PC-3 (cell line): Measurements from ENCODE around the gene CPO.

Experiments used
- EZH2 ChIP-seq: fragments of 300-600 bp; sonication (generic); IDR thresholded peaks from one replicate; pipeline ENCODE4 v1.6.1; 2017; ENCODE audit warnings: antibody characterized with exemption, mild to moderate bottlenecking, low read length; ENCODE audit not compliant: unreplicated experiment
- EZH2phosphoT487 ChIP-seq: fragments of 300-600 bp; sonication (generic); IDR thresholded peaks from 2 replicates; pipeline ENCODE4 v1.6.1; 2018; ENCODE audit warnings: mild to moderate bottlenecking, antibody characterized with exemption, low read length, borderline replicate concordance
- TF ChIP-seq, protein P1 (sequence below): fragments of 300-600 bp; sonication (generic); conservative IDR thresholded peaks from 2 replicates; pipeline ENCODE4 v1.5.1; 2017; ENCODE audit warnings: antibody characterized with exemption, low read depth, mild to moderate bottlenecking, low read length

DNA sequence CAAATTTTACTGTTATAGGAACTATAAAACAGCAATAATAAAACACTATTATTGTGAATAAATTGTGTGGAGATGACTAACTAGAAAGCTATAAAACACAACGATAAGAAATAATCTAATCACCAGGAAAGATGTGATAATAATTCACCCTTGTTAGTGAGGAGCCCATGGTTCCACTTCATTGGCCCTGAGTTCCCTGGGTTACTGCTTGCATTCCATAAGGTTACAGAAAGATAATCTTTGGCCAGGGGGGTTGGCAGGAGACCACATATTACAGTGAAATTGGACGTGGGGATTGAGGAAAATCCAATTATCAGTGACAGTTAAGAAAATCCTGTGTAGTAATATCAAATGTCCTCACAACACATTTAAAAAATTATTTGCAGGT lies 2.5 kb upstream of the CPO start:
- TF ChIP-seq, protein P1, sequence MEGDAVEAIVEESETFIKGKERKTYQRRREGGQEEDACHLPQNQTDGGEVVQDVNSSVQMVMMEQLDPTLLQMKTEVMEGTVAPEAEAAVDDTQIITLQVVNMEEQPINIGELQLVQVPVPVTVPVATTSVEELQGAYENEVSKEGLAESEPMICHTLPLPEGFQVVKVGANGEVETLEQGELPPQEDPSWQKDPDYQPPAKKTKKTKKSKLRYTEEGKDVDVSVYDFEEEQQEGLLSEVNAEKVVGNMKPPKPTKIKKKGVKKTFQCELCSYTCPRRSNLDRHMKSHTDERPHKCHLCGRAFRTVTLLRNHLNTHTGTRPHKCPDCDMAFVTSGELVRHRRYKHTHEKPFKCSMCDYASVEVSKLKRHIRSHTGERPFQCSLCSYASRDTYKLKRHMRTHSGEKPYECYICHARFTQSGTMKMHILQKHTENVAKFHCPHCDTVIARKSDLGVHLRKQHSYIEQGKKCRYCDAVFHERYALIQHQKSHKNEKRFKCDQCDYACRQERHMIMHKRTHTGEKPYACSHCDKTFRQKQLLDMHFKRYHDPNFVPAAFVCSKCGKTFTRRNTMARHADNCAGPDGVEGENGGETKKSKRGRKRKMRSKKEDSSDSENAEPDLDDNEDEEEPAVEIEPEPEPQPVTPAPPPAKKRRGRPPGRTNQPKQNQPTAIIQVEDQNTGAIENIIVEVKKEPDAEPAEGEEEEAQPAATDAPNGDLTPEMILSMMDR = no peak
- TF ChIP-seq EZH2 = no peak
- TF ChIP-seq EZH2phosphoT487 = no peak
